ENCODE results near the gene AKR1B15. TPM values are rescaled to one million over a fixed set of nuclear protein-coding genes. Genes with fewer than 3 reads are reported as not detected.

AKR1B15 gene
- total and polyA plus RNA-seq, 9 of the 15 experiments (the other 6 are each of a cell fraction or from before 2014, with no cell fraction given): not detected

- Histone ChIP-seq H3K79me2 (ENCODE audit: control insufficient read depth, insufficient read depth, low read length) (no peaks in the 10 kb centered on the region), H3K9ac (ENCODE audit: insufficient read depth in 1 of 2, low read depth in 2 of 2, low read length in 2 of 2) (no peak overlapping the region), H3K9me3 (replicated peaks; ENCODE audit: control insufficient read depth, insufficient read depth, low read depth, low read length) (peaks cover 2% of the 10 kb centered on the region), H2AFZ (ENCODE audit: low read depth, low read length) (no peak overlapping the region), H3K4me1 (replicated peaks in 1 of 2; ENCODE audit: control insufficient read depth in 2 of 2, insufficient read depth in 2 of 2, low read length in 2 of 2) (no peaks in the 10 kb centered on the region), H3K36me3 (ENCODE audit: control insufficient read depth, insufficient read depth, low read length) (no peaks in the 10 kb centered on the region), H3K4me3 (no peak overlapping the region), H3K27ac (ENCODE audit: extremely low read depth, low read depth, low read length) (no peak overlapping the region), H3K27me3 (ENCODE audit: control insufficient read depth in 2 of 2, insufficient read depth in 2 of 2, low read length in 2 of 2) (peaks cover 0 to 19% of the 10 kb centered on the region in 2 experiments; a peak in 3 of 5 replicates), H3K4me2 (ENCODE audit: insufficient read depth, low read length) (no peak overlapping the region), H3K9me1 (ENCODE audit: control insufficient read depth, insufficient read depth, low read length) (no peaks in the 10 kb centered on the region), H4K20me1 (replicated peaks; ENCODE audit: control insufficient read depth, insufficient read depth, low read length) (no peaks in the 10 kb centered on the region)
- intact Hi-C loops (cut with micrococcal nuclease) (no loop called here), in situ Hi-C loops (cut with MboI) (no loop called here)
- ChIA-PET CTCF (ENCODE audit: low intra/inter-chr PET ratio) (no interaction called here), POLR2A (interaction anchor here (0.6 kb wide), 1 partner anchor 88 kb away, joined by 3 read pairs; no protein-coding TSS in a partner anchor)
- BruUV-seq (replicated peaks): no TSS peak
- ATAC-seq: no peak
- no peak for FAIRE-seq
- WGBS (ENCODE audit: insufficient coverage, low coverage, missing lambda C conversion rate): 0% methylated on average over 3 of the region's 3 CpGs
- DNase-seq (ENCODE audit: extremely low read depth in 1 of 4, low spot score in 3 of 4): no peak
- TF ChIP-seq, protein P1, sequence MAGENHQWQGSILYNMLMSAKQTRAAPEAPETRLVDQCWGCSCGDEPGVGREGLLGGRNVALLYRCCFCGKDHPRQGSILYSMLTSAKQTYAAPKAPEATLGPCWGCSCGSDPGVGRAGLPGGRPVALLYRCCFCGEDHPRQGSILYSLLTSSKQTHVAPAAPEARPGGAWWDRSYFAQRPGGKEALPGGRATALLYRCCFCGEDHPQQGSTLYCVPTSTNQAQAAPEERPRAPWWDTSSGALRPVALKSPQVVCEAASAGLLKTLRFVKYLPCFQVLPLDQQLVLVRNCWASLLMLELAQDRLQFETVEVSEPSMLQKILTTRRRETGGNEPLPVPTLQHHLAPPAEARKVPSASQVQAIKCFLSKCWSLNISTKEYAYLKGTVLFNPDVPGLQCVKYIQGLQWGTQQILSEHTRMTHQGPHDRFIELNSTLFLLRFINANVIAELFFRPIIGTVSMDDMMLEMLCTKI (IDR thresholded peaks at IDR 0.05; ENCODE audit: partially characterized antibody): no peak
- TF ChIP-seq RFX1 (IDR thresholded peaks at IDR 0.05) (no peak), ZEB2 (IDR thresholded peaks at IDR 0.05) (no peak), ZNF318 (IDR thresholded peaks at IDR 0.05; ENCODE audit: borderline replicate concordance in 1 of 2, low read depth in 1 of 2) (no peak), LEF1 (IDR thresholded peaks at IDR 0.05) (no peak), ASH1L (IDR thresholded peaks at IDR 0.05; ENCODE audit: borderline replicate concordance, low read depth, partially characterized antibody) (no peak)
- TF ChIP-seq, protein P2, sequence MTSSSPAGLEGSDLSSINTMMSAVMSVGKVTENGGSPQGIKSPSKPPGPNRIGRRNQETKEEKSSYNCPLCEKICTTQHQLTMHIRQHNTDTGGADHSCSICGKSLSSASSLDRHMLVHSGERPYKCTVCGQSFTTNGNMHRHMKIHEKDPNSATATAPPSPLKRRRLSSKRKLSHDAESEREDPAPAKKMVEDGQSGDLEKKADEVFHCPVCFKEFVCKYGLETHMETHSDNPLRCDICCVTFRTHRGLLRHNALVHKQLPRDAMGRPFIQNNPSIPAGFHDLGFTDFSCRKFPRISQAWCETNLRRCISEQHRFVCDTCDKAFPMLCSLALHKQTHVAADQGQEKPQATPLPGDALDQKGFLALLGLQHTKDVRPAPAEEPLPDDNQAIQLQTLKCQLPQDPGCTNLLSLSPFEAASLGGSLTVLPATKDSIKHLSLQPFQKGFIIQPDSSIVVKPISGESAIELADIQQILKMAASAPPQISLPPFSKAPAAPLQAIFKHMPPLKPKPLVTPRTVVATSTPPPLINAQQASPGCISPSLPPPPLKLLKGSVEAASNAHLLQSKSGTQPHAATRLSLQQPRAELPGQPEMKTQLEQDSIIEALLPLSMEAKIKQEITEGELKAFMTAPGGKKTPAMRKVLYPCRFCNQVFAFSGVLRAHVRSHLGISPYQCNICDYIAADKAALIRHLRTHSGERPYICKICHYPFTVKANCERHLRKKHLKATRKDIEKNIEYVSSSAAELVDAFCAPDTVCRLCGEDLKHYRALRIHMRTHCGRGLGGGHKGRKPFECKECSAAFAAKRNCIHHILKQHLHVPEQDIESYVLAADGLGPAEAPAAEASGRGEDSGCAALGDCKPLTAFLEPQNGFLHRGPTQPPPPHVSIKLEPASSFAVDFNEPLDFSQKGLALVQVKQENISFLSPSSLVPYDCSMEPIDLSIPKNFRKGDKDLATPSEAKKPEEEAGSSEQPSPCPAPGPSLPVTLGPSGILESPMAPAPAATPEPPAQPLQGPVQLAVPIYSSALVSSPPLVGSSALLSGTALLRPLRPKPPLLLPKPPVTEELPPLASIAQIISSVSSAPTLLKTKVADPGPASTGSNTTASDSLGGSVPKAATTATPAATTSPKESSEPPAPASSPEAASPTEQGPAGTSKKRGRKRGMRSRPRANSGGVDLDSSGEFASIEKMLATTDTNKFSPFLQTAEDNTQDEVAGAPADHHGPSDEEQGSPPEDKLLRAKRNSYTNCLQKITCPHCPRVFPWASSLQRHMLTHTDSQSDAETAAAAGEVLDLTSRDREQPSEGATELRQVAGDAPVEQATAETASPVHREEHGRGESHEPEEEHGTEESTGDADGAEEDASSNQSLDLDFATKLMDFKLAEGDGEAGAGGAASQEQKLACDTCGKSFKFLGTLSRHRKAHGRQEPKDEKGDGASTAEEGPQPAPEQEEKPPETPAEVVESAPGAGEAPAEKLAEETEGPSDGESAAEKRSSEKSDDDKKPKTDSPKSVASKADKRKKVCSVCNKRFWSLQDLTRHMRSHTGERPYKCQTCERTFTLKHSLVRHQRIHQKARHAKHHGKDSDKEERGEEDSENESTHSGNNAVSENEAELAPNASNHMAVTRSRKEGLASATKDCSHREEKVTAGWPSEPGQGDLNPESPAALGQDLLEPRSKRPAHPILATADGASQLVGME (CRISPR knock-in tag; IDR thresholded peaks at IDR 0.05): no peak
These were observed 18.5 kb downstream of the AKR1B15 start for GRCh38 chr7:134567368-134567767.

Measured in K562 (cell line).